ENCODE results near the gene CUEDC1.

Gene CUEDC1

DNA sequence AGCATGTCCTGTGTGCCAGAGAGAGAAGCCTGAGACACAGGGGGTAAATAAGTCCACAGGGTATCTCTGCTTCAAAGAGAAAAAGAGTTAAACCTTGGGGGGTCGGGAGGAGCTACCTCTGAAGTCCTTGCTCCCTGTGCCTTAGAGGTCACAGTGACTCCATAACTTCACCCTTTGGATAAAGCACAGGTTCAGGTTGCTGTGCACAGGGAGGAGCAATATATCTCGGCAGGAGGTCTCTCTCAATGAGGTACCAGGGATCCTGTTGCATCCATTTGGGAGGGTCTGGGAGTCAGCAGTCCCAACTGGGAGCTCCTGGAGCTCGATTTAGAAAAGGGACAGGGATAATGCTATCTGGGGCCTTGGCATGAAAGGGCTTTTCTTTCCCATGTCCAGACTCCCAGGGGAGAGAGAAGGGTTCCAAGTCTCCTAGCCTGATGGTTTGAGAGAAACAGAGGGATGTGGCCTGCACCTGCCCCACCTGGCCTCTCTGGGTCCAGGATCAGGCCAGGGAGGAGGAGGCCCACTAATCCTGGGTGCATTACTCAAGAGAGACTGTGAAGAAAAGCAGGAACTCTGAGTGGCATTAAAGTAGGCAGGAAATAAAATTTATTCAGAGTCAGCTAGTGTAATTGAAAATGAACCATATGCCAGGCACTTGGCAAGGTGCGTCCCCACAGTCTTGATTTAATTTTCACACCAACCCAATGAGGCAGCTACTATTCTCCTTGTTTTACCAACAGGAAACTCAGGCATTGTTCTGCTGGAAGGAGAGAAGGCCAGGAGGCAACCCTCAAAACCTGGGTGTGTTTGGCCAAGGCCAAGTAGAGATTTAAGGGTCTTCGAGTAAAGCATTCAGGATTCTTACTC is 40.7 kb downstream of the CUEDC1 start:
- DNase-seq (ENCODE audit: low spot score), result no peak
- TF ChIP-seq CTCF (IDR thresholded peaks at IDR 0.05), result no peak
- Histone ChIP-seq H3K27ac (peak overlapping the region; percentile 1 to 25), H3K4me3 (no peak overlapping the region)

DNA sequence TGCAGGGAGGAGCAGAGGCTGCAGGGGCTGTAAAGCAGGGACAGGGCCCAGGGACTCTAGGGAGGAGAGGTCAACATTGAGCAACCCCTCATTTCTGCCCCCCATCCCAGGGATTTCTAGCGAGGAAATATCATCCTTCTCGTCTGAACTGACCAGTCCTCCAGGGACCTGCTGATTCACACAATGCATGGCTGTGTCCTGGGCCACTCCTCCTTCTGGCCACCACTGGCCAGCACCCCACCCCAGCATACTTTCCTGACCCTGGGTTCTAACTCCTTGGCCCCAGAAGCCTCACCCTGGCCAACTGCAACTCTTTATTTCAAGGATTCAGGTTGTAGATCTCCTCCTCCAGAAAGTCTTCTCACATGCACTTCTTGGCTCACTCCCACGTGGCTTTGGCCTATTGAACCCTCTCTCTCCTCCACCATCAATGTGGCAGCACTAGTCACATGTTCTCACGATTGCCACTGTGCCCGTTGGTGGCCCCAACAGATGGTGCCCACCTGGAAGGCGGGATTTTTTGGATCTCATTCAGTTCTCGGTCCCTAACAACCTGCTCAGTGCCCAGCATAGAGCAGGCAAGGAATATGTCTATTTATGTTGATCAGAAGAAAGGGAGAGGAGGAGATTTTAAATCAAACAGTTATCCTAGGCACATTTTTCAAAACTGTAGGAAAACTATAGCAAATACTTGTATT is 41.5 kb downstream of the CUEDC1 start:
- no peak for TF ChIP-seq CTCF (IDR thresholded peaks at IDR 0.05)
- DNase-seq (ENCODE audit: low spot score), result no peak
- Histone ChIP-seq H3K27ac (peak overlapping the region; percentile 1 to 25), H3K4me3 (no peak overlapping the region)

GRCh38 chr17:57911834-57912673 is 43.2 kb downstream of the CUEDC1 start:
- no peak for DNase-seq (ENCODE audit: low spot score)
- Histone ChIP-seq H3K27ac (peak overlapping the region; percentile 50 to 51), H3K4me3 (no peak overlapping the region)
- TF ChIP-seq CTCF (IDR thresholded peaks at IDR 0.05), result no peak

DNA sequence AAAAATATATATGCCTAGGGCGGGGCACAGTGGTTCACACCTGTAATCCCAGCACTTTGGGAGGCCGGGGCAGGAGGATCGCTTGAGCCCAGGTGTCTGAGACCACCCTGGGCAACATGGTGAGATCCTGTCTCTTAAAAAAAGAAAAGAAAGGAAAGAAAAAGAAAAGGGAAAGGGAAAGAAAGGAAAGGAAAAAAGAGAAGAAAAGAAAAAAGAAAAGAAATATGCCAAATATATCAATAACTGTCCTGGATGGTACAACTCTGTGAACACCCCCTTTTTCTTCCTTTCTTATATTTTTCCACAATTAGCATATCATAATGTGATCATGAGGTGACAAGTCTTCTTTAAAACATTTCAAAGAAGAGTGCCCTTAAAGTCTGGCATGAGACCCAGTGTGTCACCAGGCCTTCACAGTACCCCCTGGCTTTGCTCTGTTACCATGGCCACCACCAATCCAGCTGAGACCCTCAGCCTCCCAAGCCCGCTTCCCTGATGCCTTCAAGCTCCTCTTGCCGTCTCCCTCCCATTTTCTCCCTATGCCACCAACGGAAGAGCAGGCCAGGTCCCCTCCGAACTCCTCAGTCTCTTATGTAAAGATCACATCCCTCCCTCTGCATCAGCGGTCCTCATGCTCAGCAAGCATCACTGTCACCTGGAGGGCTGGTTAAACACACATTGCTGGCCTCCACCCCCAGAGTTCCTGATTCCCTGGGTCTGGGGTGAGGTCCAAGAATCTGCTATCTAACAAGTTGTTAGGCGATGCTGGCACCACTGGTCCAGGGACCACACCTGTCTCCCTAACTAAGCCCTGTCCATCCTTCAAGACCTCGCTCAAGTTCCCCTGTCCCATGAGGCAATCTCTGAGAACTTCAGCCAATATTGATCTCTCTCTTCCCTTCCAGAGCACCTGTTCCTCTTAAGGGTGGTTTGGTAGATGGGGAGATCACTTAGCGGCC is 44.5 kb downstream of the CUEDC1 start:
- Histone ChIP-seq H3K4me3 (no peak overlapping the region), H3K27ac (no peak overlapping the region)
- TF ChIP-seq CTCF (IDR thresholded peaks at IDR 0.05), result no peak
- DNase-seq (ENCODE audit: low spot score), result no peak

DNA sequence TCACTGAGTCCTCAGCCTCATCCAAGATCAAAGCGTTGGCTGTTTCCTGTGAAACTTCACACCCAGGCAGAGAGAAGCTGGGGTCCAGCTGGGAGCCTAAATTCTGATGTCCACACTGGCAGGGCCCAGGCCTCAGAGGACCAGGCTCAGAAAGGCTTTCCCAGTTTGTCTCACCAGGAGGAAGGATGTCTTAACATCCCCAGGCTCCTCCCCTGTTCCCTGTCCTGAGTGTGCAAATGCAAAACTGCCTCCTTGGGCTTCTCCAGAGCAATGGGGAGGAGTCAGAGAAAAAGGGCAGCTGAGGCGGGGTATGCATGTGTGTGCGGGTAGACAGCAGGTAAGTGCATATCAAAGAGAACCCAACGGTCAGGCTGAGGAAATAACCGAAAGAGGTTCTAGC is 45.7 kb downstream of the CUEDC1 start:
- no peak for DNase-seq (ENCODE audit: low spot score)
- TF ChIP-seq CTCF (IDR thresholded peaks at IDR 0.05), result no peak
- Histone ChIP-seq H3K27ac (no peak overlapping the region), H3K4me3 (no peak overlapping the region)

DNA sequence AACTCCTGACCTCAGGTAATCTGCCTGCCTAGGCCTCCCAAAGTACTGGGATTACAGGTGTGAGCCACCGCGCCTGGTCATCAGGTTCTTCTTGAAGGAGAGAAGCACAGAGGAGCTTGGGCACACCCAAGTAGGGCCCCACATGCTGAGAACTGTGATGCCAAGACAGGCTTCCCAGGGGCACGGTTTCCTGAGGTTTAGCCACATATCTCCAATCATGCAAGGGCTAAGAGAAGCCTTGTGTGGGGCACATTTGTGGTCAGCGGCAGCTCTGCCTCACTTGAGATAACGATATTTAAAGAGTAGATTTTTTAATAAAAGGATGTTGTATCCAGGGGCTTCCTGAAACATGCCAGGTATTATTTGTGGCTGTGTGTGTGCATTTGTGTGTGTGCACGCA is 46.9 kb downstream of the CUEDC1 start:
- TF ChIP-seq CTCF (IDR thresholded peaks at IDR 0.05), result no peak
- no peak overlapping the region for H3K27ac ChIP-seq
- no peak for DNase-seq (ENCODE audit: low spot score)

More for the DNA sequence above, 46.9 kb downstream of the CUEDC1 start:
- no peak overlapping the region for H3K4me3 ChIP-seq
